WERI-Rb-1 (cell line): ENCODE measurements around the gene HYAL1.

Experiments used
- DNase-seq: peaks from one replicate; pipeline ENCODE4 v3.0.0-alpha.2; 2020
- H3K27ac ChIP-seq: fragments of 250-450 bp; sonication (Bioruptor Pico); 2 replicates; pipeline ENCODE4 v1.5.1; 2020; ENCODE audit warnings: mild to moderate bottlenecking, moderate library complexity
- H3K27me3 ChIP-seq: fragments of 250-450 bp; sonication (Bioruptor Pico); 2 replicates; pipeline ENCODE4 v1.5.1; 2021; ENCODE audit warnings: mild to moderate bottlenecking, low read depth, moderate library complexity; ENCODE audit not compliant: insufficient read depth, severe bottlenecking
- H3K36me3 ChIP-seq: fragments of 250-450 bp; sonication (Bioruptor Pico); 2 replicates; pipeline ENCODE4 v1.5.1; 2020; ENCODE audit warnings: mild to moderate bottlenecking, moderate library complexity
- H3K4me3 ChIP-seq: 2 replicates; pipeline ENCODE4 v1.5.1; 2011; ENCODE audit warnings: low read depth, mild to moderate bottlenecking, control low read depth, low read length
- H3K9me3 ChIP-seq: fragments of 250-450 bp; sonication (Bioruptor Pico); 2 replicates; pipeline ENCODE4 v1.5.1; 2021; ENCODE audit warnings: mild to moderate bottlenecking, moderate library complexity; ENCODE audit not compliant: severe bottlenecking
- CTCF ChIP-seq: IDR thresholded peaks from 2 replicates; pipeline ENCODE4 v1.5.1; 2011; ENCODE audit warnings: low read depth, mild to moderate bottlenecking, control low read depth, inconsistent platforms, low read length

The HYAL1 gene

GRCh38 chr3:50322115-50322385 lies 18.7 kb upstream of the HYAL1 start:
- Histone ChIP-seq H3K4me3 (peak overlapping the region; percentile 74), H3K27me3 (no peaks in the 10 kb centered on the region), H3K9me3 (no peaks in the 10 kb centered on the region), H3K27ac (peak overlapping the region; percentile 100), H3K36me3 (peaks cover 52% of the 10 kb centered on the region)
- no peak for DNase-seq
- TF ChIP-seq CTCF, result no peak

DNA sequence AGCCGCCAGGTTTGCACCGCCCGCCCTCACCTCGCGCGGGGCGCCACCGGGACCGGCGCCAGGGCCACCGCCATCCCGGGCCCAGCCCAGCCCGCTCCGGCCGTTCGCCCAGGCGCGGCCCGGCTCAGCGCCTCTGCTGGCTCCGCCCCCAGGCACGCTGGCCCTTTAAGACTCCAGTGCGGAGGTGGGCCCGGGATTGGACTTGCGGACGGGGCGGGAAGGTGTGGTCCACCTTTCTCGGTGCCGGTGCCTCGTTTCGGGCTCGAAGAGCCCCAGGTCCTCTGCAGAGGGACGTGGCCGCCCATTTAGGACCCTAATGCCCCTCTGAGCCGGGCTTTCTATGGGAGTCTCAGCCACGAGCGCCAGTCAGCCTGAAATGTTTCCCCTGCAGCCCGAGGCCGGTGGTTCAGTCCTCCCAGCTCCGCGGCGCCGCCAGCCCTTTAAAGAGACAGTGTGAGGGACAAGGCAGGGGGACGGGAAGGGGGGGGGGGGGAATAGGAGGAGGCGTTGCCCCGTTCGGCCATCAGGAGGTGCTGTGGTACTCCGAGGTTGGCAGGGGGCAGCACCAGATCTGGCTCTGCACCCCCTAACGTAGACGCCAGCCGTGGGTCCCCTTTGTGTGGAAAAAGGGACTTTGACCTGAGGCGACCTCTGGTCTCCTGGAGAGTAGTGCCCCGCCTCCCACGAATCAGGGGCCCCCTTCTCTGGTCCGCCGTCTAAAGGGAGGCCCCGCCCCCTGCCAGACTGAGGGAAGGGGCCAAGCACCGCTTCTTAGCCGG lies 18.2 kb upstream of the HYAL1 start:
- H3K27ac ChIP-seq, result peak overlapping the region; percentile 100
- H3K9me3 ChIP-seq, result no peaks in the 10 kb centered on the region
- peaks cover 55% of the 10 kb centered on the region for H3K36me3 ChIP-seq
- H3K27me3 ChIP-seq, result no peaks in the 10 kb centered on the region
- H3K4me3 ChIP-seq, result peak overlapping the region; percentile 74
- TF ChIP-seq CTCF, result peak; percentile 78
- peak; percentile 92 for DNase-seq

DNA sequence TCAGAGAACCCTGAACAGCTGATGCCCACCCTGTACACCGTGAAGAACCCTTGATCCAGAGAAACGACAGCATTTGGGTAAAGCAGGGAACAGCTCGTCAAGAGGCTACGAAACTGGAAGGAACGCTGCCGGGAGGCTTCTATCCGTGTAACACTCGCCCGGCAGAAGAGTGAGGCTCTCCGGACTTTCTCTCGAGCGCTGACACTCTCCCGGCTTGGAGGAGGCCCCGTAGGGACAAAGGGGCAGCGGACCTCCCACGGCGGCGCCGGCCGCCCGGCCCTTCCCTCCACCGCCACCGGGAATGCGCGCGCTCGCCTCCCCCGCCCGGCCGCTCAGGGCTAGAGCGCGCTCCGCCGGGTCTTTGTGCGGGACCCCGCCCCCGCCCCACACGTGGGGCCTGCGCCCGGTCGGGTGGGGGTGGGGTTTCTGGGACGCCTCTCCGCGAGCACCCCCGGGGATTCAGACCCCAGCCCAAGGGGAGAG lies 17.5 kb upstream of the HYAL1 start:
- Histone ChIP-seq H3K9me3 (no peaks in the 10 kb centered on the region), H3K27ac (peak overlapping the region; percentile 100), H3K27me3 (no peaks in the 10 kb centered on the region), H3K4me3 (peak overlapping the region; percentile 74), H3K36me3 (peaks cover 48% of the 10 kb centered on the region)
- no peak for TF ChIP-seq CTCF
- DNase-seq, result peak; percentile 79

DNA sequence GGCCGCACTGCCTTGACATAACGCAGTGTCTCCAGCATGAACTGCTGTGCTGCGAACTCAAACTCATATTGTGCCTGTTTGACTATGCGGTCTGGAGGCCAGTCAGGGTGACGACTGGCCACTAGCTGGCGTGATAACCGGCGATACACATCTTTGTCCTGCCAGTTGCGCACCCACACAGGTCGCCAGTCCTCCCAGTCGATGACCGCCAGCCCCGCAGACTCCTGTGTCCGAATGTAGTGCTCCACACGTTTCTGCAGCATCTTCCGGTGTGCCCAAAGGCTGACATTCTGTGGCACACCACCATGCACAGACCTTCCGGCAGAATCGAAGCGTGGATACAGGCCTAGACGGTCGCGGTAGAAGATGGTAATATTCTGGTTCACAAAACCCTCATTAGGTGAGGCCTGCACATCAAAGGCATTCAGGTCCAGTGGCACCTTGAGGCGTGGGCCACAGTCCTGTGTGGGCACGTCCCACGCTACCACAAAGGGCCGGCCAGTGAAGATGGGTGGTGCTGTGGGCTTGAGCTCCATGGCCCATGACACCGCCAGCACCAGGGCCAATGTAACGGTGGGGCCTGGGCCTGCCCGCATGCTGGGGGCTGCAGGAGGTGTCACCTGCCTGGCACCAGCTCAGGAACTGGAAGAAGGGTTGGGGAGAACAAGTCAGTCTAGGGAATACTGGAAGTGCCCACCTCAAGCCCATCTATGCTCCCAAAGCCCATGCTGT lies 16.7 kb upstream of the HYAL1 start:
- H3K36me3 ChIP-seq, result peaks cover 48% of the 10 kb centered on the region
- H3K9me3 ChIP-seq, result no peaks in the 10 kb centered on the region
- H3K27ac ChIP-seq, result peak overlapping the region; percentile 100
- peak overlapping the region; percentile 74 for H3K4me3 ChIP-seq
- 0 out of 2 replicates have a peak, but pooled peaks have one; percentile 14 for TF ChIP-seq CTCF
- DNase-seq, result no peak
- H3K27me3 ChIP-seq, result no peaks in the 10 kb centered on the region

DNA sequence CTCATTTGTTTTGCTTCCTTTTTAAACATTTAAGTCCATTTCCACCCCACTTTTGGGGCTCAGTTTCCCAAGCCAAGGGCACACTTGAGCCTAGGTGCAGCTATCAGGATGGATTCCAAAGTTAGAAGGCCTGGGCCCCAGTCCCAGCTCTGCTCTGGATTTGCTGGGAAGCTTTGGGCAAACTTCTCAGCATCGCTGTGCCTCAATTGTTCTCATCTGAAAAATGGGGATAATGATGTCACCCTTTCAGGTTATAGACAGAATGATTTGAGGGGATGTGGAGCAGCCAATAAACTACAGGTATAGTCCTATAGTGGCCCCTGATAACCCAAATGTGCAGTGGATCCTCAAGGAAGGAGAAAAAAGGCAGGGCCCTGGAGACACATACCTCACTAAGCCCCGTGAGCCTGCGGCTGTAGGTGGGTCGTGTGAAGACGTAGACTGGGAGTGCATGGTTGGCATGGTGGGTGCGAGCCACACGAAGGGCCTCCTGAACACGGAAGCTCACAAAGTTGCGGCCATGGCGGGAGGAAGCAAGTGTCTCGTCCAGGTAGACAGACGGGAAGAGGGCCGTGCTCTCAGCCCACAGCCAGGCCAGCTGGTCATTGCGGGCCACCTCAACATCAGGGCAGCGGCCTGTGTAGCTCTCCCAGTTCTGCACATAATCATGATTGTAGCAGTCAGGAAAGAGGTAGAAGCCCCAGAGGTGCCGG lies 16.0 kb upstream of the HYAL1 start:
- no peak for DNase-seq
- Histone ChIP-seq H3K4me3 (no peak overlapping the region), H3K27me3 (no peaks in the 10 kb centered on the region), H3K36me3 (peaks cover 41% of the 10 kb centered on the region), H3K27ac (no peak overlapping the region), H3K9me3 (no peaks in the 10 kb centered on the region)
- TF ChIP-seq CTCF, result no peak
